Measurements from ENCODE around the gene ACVR1B.

The ACVR1B gene

GRCh38 chr12:51975196-51975595, 23.7 kb downstream of the ACVR1B start:
- peaks cover 20% of the 10 kb centered on the region for H3K4me1 ChIP-seq (ENCODE audit: control insufficient read depth, insufficient read depth, low read length)
- no peaks in the 10 kb centered on the region for H3K9me3 ChIP-seq (ENCODE audit: control insufficient read depth, insufficient read depth, low read depth, low read length)
- no peak overlapping the region for H3K4me3 ChIP-seq (ENCODE audit: low read depth, low read length)
- H3K36me3 ChIP-seq (ENCODE audit: control insufficient read depth in 2 of 2, insufficient read depth in 1 of 2, low read length in 2 of 2) = peaks cover 7 to 32% of the 10 kb centered on the region in 2 experiments; a peak in 2 of 3 replicates
- ChIA-PET CTCF (interaction anchor here (1.0 to 1.8 kb wide), 5 partner anchors 20 to 51 kb away, joined by 3 to 8 read pairs (median 5); no protein-coding TSS in a partner anchor), POLR2A (no interaction called here)
- TF ChIP-seq OSR2 (tag by site-specific recombination; IDR thresholded peaks at IDR 0.05) = no peak
- TF ChIP-seq ZNF514 (tag by site-specific recombination; IDR thresholded peaks at IDR 0.05) = no peak
- TF ChIP-seq ZNF175 (tag by site-specific recombination; IDR thresholded peaks at IDR 0.05) = no peak
- no peak for TF ChIP-seq ZNF23 (tag by site-specific recombination; IDR thresholded peaks at IDR 0.05; ENCODE audit: borderline replicate concordance)
- TF ChIP-seq ZFP3 (tag by site-specific recombination; IDR thresholded peaks at IDR 0.05; ENCODE audit: low read depth) = no peak
- no peak for TF ChIP-seq HOXC10 (CRISPR knock-in tag; IDR thresholded peaks at IDR 0.05)
- no peak for TF ChIP-seq MYNN (tag by site-specific recombination; IDR thresholded peaks at IDR 0.05; ENCODE audit: borderline replicate concordance)
- TF ChIP-seq BCL6B (tag by site-specific recombination; IDR thresholded peaks at IDR 0.05) = no peak
- TF ChIP-seq SP2 (tag by site-specific recombination; IDR thresholded peaks at IDR 0.05) = no peak
- TF ChIP-seq ZNF664 (tag by site-specific recombination; IDR thresholded peaks at IDR 0.05) = no peak
- TF ChIP-seq ZNF223 (tag by site-specific recombination; IDR thresholded peaks at IDR 0.05) = no peak
- no peak for TF ChIP-seq ZNF324 (tag by site-specific recombination; IDR thresholded peaks at IDR 0.05)
- TF ChIP-seq ZNF621 (tag by site-specific recombination; IDR thresholded peaks at IDR 0.05) = no peak
- TF ChIP-seq ZSCAN16 (tag by site-specific recombination; IDR thresholded peaks at IDR 0.05) = no peak
- no peak for TF ChIP-seq ZNF473 (tag by site-specific recombination; IDR thresholded peaks at IDR 0.05)
- H3K27ac ChIP-seq (ENCODE audit: extremely low read depth, low read depth, low read length) = no peak overlapping the region

GRCh38 chr12:51976376-51977160, 25.1 kb downstream of the ACVR1B start:
- CTCF ChIA-PET = interaction anchor here (0.7 to 3.1 kb wide), 5 partner anchors 17 to 84 kb away, joined by 3 to 15 read pairs (median 5); no protein-coding TSS in a partner anchor
- TF ChIP-seq ZNF37A (tag by site-specific recombination; IDR thresholded peaks at IDR 0.05) (no peak), ZSCAN30 (tag by site-specific recombination; IDR thresholded peaks at IDR 0.05) (no peak), ZNF223 (tag by site-specific recombination; IDR thresholded peaks at IDR 0.05) (no peak), ZNF596 (tag by site-specific recombination; IDR thresholded peaks at IDR 0.05) (no peak)
- TF ChIP-seq, protein P1, sequence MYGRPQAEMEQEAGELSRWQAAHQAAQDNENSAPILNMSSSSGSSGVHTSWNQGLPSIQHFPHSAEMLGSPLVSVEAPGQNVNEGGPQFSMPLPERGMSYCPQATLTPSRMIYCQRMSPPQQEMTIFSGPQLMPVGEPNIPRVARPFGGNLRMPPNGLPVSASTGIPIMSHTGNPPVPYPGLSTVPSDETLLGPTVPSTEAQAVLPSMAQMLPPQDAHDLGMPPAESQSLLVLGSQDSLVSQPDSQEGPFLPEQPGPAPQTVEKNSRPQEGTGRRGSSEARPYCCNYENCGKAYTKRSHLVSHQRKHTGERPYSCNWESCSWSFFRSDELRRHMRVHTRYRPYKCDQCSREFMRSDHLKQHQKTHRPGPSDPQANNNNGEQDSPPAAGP (tag by site-specific recombination; IDR thresholded peaks at IDR 0.05) = no peak
- TF ChIP-seq, protein P2, sequence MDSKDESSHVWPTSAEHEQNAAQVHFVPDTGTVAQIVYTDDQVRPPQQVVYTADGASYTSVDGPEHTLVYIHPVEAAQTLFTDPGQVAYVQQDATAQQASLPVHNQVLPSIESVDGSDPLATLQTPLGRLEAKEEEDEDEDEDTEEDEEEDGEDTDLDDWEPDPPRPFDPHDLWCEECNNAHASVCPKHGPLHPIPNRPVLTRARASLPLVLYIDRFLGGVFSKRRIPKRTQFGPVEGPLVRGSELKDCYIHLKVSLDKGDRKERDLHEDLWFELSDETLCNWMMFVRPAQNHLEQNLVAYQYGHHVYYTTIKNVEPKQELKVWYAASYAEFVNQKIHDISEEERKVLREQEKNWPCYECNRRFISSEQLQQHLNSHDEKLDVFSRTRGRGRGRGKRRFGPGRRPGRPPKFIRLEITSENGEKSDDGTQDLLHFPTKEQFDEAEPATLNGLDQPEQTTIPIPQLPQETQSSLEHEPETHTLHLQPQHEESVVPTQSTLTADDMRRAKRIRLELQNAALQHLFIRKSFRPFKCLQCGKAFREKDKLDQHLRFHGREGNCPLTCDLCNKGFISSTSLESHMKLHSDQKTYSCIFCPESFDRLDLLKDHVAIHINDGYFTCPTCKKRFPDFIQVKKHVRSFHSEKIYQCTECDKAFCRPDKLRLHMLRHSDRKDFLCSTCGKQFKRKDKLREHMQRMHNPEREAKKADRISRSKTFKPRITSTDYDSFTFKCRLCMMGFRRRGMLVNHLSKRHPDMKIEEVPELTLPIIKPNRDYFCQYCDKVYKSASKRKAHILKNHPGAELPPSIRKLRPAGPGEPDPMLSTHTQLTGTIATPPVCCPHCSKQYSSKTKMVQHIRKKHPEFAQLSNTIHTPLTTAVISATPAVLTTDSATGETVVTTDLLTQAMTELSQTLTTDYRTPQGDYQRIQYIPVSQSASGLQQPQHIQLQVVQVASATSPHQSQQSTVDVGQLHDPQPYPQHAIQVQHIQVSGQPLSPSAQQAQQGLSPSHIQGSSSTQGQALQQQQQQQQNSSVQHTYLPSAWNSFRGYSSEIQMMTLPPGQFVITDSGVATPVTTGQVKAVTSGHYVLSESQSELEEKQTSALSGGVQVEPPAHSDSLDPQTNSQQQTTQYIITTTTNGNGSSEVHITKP (tag by site-specific recombination; IDR thresholded peaks at IDR 0.05) = no peak
- H3K4me3 ChIP-seq (ENCODE audit: low read depth, low read length) = no peak overlapping the region
- no peaks in the 10 kb centered on the region for H3K9me3 ChIP-seq (ENCODE audit: control insufficient read depth, insufficient read depth, low read depth, low read length)
- POLR2A ChIA-PET = no interaction called here
- H3K27ac ChIP-seq (ENCODE audit: extremely low read depth, low read depth, low read length) = no peak overlapping the region
- peaks cover 14% of the 10 kb centered on the region for H3K4me1 ChIP-seq (ENCODE audit: control insufficient read depth, insufficient read depth, low read length)
- peaks cover 9 to 44% of the 10 kb centered on the region in 2 experiments; a peak in 2 of 3 replicates for H3K36me3 ChIP-seq (ENCODE audit: control insufficient read depth in 2 of 2, insufficient read depth in 1 of 2, low read length in 2 of 2)

All from HEK293 (cell line).